GM20431 (cell line): ENCODE measurements around the gene BCLAF1.

Experiments
- in situ Hi-C: fragments of 300-500 bp; cut with MseI, MboI; formaldehyde crosslinking; loops from one replicate; pipeline ENCODE4 v1.15.0; 2020; ENCODE audit warnings: low sequenced_read_pairs; ENCODE audit not compliant: unreplicated experiment

The BCLAF1 gene

GRCh38 chr6:136210398-136211165 lies 79.1 kb downstream of the BCLAF1 start:
- in situ Hi-C loops = loop anchor here (25.0 kb wide), 2 partner anchors 523 to 673 kb away; no protein-coding TSS in a partner anchor

DNA sequence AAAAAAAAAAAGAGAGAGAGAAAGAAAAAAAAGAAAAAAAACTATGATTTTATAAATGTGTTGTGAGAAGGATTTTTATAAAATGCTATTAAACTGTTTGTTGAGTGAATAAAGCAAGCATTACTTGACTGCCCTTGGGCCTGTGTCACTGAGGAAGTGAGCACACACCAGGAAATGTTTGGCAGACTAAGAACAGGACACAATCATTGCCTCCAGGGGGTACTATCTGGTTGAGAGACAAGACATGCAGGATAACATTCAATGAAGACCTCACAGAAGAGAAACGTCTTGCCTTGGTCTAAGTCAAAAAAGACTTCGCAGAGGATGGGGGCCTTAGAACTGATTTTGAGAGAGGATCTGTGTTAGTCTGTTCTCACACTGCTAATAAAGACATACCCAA lies 80.2 kb downstream of the BCLAF1 start:
- in situ Hi-C loops = loop anchor here (25.0 kb wide), 2 partner anchors 522 to 672 kb away; no protein-coding TSS in a partner anchor

DNA sequence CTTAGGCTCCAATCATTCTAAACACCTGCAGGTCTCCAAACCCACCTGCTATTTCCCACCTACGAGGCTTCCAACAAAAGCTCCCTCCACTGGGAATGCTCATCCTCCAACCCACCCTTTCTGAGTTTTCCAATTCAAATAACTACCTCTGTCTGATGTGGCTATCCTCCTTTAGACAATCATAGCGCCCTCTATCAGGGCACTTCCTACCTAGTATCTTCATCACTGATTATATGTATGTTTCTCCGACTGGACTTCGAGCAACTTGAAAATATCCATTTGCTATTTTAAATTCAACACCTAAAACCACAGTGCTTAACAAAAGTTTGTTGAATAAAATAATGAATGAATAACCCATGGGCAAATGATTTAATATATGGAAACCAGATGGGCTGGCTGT lies 80.9 kb downstream of the BCLAF1 start:
- in situ Hi-C loops = loop anchor here (25.0 kb wide), 2 partner anchors 521 to 671 kb away; no protein-coding TSS in a partner anchor
